Upper lobe of right lung (tissue), 1 donor: Measurements from ENCODE around the gene TTLL9. TPM values are rescaled to one million over a fixed set of nuclear protein-coding genes. Genes with fewer than 3 reads are reported as not detected.

ENCODE experiments used
- ATAC-seq: fragments of 200-7000 bp; cut with Tn5 transposase; one replicate; pipeline ENCODE4 v1.9.1; 2020; ENCODE audit warnings: mild to moderate bottlenecking, moderate library complexity
- DNase-seq: peaks from one replicate; pipeline ENCODE4 v3.0.0-alpha.2; 2020
- H3K27ac ChIP-seq: fragments of 200-600 bp; one replicate; pipeline ENCODE4 v1.8.0; 2022
- H3K27me3 ChIP-seq: fragments of 200-600 bp; one replicate; pipeline ENCODE4 v1.8.0; 2022; ENCODE audit warnings: mild to moderate bottlenecking
- H3K36me3 ChIP-seq: fragments of 200-600 bp; one replicate; pipeline ENCODE4 v1.8.0; 2022
- H3K4me1 ChIP-seq: fragments of 200-600 bp; one replicate; pipeline ENCODE4 v1.8.0; 2022
- H3K4me3 ChIP-seq: fragments of 200-600 bp; one replicate; pipeline ENCODE4 v1.8.0; 2022; ENCODE audit warnings: mild to moderate bottlenecking
- H3K9me3 ChIP-seq: fragments of 200-600 bp; one replicate; pipeline ENCODE4 v1.8.0; 2022
- intact Hi-C: fragments of 100-400 bp; cut with DNase I; formaldehyde crosslinking; loops from one replicate; pipeline ENCODE4 v1.11.0; 2022
- total RNA-seq: library from RNA; stranded (reverse); fragmentation: NEBNext Ultra II Directional; extraction: Animal tissue kit (Norgen Biotek cat#: 25700); gene quantifications from one replicate; pipeline ENCODE4 v1.2.1, GENCODE V29; 2021
- TF ChIP-seq, protein P1 (sequence below): fragments of 200-600 bp; IDR thresholded peaks from one replicate; pipeline ENCODE4 v1.8.0; 2022; ENCODE audit warnings: antibody characterized with exemption
- donor health status: DM: no; HTN: yes; CAD: no; lungs with severe emphysema.

TTLL9 gene
- total RNA-seq, 1 donor from 2014 or later, result 0.49 TPM

DNA sequence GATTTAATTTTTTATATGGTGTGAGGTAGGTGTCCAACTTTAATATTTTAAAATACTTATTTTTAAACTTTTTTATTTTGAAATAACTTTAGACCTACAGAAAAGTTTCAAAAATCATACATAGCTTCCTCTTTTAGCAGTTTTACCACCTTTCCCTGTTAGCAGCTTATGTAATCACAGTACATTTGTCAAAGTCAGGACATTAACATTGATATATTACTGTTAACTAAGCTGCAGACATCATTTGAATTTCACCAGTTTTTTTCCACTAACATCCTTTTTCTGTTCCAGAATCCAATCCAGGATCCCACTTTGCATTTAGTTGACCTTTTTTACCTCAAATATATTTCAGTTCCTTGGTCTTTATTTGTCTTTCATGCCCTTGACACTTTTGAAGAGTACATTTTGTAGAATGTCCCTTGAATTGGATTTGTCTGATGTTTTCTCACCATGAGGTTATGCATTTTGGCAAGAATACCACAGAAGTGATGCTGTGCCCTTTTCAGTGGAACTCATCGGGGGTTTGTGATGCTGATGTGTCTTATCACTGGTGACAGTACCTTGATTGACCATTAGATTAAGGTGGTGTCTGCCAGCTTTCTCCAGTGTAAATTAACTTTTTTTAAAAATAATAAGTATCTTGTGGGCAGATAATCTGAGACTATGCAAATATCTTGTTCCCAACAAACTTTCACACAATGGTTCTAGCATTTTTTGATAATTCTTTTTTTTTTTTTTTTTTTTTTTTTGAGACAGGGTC is 33.4 kb downstream of the TTLL9 start:
- Histone ChIP-seq H3K4me3 (no peak overlapping the region), H3K27ac (no peak overlapping the region), H3K36me3 (no peaks in the 10 kb centered on the region), H3K4me1 (no peaks in the 10 kb centered on the region), H3K27me3 (no peaks in the 10 kb centered on the region), H3K9me3 (no peaks in the 10 kb centered on the region)
- intact Hi-C loops, result no loop called here
- TF ChIP-seq, protein P1, sequence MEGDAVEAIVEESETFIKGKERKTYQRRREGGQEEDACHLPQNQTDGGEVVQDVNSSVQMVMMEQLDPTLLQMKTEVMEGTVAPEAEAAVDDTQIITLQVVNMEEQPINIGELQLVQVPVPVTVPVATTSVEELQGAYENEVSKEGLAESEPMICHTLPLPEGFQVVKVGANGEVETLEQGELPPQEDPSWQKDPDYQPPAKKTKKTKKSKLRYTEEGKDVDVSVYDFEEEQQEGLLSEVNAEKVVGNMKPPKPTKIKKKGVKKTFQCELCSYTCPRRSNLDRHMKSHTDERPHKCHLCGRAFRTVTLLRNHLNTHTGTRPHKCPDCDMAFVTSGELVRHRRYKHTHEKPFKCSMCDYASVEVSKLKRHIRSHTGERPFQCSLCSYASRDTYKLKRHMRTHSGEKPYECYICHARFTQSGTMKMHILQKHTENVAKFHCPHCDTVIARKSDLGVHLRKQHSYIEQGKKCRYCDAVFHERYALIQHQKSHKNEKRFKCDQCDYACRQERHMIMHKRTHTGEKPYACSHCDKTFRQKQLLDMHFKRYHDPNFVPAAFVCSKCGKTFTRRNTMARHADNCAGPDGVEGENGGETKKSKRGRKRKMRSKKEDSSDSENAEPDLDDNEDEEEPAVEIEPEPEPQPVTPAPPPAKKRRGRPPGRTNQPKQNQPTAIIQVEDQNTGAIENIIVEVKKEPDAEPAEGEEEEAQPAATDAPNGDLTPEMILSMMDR, result no peak
- no peak for DNase-seq
- ATAC-seq, result no peak

DNA sequence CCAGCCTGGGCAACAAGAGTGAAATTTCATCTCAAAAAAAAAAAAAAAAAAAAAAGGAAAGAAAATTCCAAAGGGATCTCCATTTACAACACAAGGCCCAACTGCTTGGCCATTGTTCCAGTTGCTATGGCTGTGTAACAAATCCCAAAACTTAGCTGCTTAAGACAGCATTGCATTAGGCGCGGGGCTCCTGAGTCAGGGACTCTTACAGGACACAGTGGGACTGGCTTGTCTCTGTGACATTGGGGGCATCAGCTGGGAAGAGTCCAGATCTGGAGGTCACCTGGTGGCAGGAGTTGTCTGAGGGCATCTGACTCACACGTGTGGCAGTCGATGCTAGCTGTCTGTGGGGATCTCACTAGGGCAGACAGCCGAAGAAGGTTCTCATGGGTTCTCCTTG is 35.6 kb downstream of the TTLL9 start:
- Histone ChIP-seq H3K36me3 (no peaks in the 10 kb centered on the region), H3K9me3 (no peaks in the 10 kb centered on the region), H3K4me1 (no peaks in the 10 kb centered on the region), H3K4me3 (no peak overlapping the region), H3K27ac (no peak overlapping the region), H3K27me3 (no peaks in the 10 kb centered on the region)
- intact Hi-C loops, result no loop called here
- ATAC-seq (no peak), DNase-seq (peak; percentile 37)
- TF ChIP-seq, protein P1, result no peak

DNA sequence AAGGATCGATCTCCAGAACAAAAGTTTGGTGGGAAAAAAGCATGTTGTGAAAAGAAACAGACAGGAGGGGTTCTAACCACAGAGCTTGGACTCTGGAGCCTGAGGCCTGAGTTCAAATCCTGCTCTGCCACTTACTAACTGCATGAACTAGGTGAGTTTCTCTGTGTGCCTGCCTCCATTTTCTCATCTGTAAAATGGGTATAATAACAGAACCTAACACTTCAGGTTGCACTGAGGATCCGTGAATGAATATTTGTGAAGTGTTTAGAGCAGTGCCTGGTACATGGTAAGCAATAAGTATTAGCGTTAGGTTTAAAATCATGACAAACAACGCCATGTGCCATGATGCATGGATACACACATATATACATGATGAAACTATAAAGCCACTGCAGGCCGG is 36.6 kb downstream of the TTLL9 start:
- ATAC-seq, result no peak
- Histone ChIP-seq H3K4me3 (no peak overlapping the region), H3K9me3 (no peaks in the 10 kb centered on the region), H3K27ac (no peak overlapping the region), H3K4me1 (no peaks in the 10 kb centered on the region), H3K36me3 (no peaks in the 10 kb centered on the region), H3K27me3 (no peaks in the 10 kb centered on the region)
- TF ChIP-seq, protein P1, result no peak
- DNase-seq, result no peak
- intact Hi-C loops, result no loop called here

DNA sequence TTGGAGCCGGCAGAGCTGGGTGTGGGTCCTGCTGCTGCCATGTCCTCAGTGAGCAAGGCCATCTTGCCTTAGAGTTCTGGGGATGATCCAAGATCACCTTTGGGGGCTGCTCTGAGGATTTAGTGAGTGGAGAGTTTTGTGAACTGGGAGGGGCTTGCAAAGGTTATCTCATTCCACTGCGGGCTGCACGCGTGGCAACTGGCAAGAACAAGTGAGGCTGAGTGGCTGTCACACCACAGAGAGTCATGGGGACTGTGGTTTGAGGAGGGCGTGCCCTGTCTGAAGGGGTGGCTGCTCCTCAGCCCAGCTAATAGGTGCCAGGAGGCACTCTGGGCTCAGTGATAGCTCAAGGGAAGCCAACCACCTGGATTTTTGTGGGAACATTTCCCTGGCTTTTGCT is 37.6 kb downstream of the TTLL9 start:
- ATAC-seq, result peak; percentile 20
- intact Hi-C loops, result no loop called here
- TF ChIP-seq, protein P1, result no peak

DNA sequence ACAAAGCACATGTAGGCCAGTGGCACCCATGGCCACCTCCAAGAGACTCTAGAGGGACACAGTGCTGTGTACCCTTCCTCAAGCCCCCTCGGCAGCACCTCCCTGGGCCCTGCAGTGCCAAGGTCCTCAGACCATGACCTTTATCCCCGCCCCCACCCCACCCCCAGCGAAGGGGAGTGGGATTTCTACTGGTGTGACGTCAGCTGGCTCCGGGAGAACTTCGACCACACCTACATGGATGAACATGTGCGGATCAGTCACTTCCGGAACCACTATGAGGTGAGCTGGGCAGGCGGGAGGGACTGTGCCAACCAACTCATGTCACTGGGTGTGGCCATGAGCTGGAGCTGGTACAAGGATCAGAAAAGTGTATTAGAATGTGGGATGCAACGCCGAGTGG is 38.0 kb downstream of the TTLL9 start:
- DNase-seq, result peak; percentile 46
- H3K36me3 ChIP-seq, result no peaks in the 10 kb centered on the region
- no peaks in the 10 kb centered on the region for H3K9me3 ChIP-seq
- H3K27ac ChIP-seq, result no peak overlapping the region
- no peak overlapping the region for H3K4me3 ChIP-seq
- no peaks in the 10 kb centered on the region for H3K27me3 ChIP-seq
- intact Hi-C loops, result no loop called here
- H3K4me1 ChIP-seq, result no peaks in the 10 kb centered on the region
- TF ChIP-seq, protein P1, result no peak
- ATAC-seq, result no peak

More for the DNA sequence above, 37.6 kb downstream of the TTLL9 start:
- peak; percentile 51 for DNase-seq
- H3K4me1 ChIP-seq, result no peaks in the 10 kb centered on the region
- no peaks in the 10 kb centered on the region for H3K9me3 ChIP-seq
- no peaks in the 10 kb centered on the region for H3K27me3 ChIP-seq
- no peaks in the 10 kb centered on the region for H3K36me3 ChIP-seq
- no peak overlapping the region for H3K4me3 ChIP-seq
- H3K27ac ChIP-seq, result no peak overlapping the region
